GM13977 (cell line): ENCODE results near the gene CMTM2.
A peak's percentile ranks its signal among the peaks of the same experiment; 100 is the strongest.
"Not testable (repeated sequence)": the region's sequence is repeated elsewhere in the genome, so short reads cannot be mapped to it uniquely, and the experiment has no call there.

Experiments used
- DNase-seq: peaks from one replicate; pipeline ENCODE4 v3.0.0; 2012; ENCODE audit warnings: low spot score
- in situ Hi-C: fragments of 300-500 bp; cut with MboI; formaldehyde crosslinking; loops from one replicate; pipeline ENCODE4 v1.12.0; 2022; ENCODE audit warnings: low sequenced_read_pairs, low pct_unique_long_range_greater_than_20kb, mixed read lengths, inconsistent platforms; ENCODE audit not compliant: unreplicated experiment
- TF ChIP-seq, protein P1 (sequence below): IDR thresholded peaks from 2 replicates; pipeline ENCODE4 v1.5.1; 2012; ENCODE audit warnings: mild to moderate bottlenecking, control low read depth; ENCODE audit not compliant: insufficient read depth; ENCODE audit errors: extremely low read depth, missing control alignments

Gene CMTM2

DNA sequence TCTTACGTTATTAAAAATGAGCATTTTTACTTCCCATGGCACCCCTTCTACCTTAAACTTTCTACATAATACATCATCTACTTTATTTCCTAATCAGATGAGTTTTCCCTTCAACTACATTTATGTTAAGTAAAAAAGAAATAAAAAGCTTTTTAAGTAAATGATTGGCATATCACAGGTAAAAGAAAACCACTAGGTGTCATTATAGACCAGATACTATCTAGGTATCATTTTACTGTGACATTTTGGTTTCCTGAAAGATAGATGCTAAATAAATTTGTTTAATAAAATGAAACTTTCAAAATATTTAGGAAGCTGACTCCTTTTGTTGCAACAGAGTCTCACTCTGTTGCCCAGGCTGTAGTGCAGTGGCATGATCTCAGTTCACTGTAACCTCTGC is 16.9 kb upstream of the CMTM2 start:
- no peak for DNase-seq
- TF ChIP-seq, protein P1, sequence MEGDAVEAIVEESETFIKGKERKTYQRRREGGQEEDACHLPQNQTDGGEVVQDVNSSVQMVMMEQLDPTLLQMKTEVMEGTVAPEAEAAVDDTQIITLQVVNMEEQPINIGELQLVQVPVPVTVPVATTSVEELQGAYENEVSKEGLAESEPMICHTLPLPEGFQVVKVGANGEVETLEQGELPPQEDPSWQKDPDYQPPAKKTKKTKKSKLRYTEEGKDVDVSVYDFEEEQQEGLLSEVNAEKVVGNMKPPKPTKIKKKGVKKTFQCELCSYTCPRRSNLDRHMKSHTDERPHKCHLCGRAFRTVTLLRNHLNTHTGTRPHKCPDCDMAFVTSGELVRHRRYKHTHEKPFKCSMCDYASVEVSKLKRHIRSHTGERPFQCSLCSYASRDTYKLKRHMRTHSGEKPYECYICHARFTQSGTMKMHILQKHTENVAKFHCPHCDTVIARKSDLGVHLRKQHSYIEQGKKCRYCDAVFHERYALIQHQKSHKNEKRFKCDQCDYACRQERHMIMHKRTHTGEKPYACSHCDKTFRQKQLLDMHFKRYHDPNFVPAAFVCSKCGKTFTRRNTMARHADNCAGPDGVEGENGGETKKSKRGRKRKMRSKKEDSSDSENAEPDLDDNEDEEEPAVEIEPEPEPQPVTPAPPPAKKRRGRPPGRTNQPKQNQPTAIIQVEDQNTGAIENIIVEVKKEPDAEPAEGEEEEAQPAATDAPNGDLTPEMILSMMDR: peak; percentile 32
- in situ Hi-C loops: no loop called here

- TF ChIP-seq, protein P1: no peak
- no peak for DNase-seq
These were observed 16.3 kb upstream of the CMTM2 start for GRCh38 chr16:66562986-66563385.

DNA sequence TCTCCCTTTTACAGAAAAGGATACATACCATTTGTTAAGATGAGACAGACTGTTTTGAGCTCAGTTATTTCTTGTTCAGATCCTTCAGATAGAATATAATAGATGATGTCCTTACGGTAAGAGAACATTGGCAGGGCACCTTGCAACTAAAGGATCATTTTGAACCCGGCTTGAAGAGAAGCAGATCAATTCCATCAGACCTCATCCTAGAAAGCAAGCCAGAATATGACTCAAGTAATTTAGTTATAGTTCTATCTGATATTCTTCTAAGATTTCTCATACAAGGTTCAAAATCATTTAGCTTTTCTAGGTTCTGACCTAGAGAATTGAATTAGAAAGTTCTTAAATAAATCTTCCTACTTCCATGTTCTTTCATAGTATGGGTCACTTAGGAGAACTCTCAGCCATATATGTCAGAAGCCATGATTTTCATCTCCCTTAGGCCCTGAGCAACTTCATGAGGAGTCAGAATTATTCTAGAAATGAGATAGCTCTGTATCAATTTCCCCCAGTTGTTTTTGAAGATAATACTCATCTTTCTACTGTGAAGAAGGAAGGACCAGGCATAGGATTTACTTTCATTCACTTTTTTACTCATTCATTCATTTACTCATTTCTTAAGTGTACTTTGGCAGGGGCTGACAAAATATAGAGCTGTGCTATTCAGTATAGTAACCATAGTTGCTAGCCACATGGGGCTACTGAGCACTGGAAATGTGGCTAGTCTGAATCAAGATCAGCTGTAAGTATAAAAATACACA is 15.5 kb upstream of the CMTM2 start:
- TF ChIP-seq, protein P1: no peak
- in situ Hi-C loops: no loop called here
- no peak for DNase-seq

More at GRCh38 chr16:66562986-66563385, 16.3 kb upstream of the CMTM2 start:
- in situ Hi-C loops: no loop called here

DNA sequence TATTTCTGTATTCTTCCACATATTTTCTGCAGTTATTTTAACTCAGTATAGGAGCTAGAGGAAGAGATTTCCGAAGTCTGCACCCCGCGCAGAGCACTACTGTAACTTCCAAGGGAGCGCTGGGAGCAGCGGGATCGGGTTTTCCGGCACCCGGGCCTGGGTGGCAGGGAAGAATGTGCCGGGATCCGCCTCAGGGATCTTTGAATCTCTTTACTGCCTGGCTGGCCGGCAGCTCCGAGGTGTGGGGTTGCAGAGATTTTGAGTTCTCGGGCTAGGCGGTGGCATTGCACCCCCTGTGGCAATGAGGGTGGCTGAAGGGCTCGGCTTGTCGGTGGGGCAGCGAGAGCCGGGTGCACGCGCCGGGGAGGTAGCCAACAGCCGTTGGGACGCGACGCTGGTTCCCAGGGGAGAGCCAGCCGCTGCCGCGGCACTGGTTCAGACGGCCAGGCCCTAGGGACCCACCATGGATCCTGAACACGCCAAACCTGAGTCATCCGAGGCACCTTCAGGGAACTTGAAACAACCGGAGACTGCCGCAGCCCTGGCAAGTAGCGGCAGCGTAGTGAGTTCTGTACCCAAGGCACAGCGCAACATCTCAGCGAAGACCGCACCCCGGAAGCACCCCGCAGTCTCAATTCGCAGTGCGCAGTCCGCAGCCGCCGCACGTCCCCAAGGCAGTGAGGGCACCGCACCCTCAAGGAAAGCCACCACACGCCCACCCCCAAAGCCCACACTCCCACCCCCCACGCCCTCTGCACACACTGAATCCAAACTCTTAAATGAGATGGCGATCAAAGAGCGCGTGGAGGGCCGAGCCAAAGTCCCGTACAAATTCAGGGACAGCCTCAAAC is 13.0 kb upstream of the CMTM2 start, which contains the start of gene CMTM1:
Gene CMTM1, plus strand, starts transcription at position 389 of the 851 bp plus-strand sequence. Its CDS starts 75 bp downstream, at position 464.
- TF ChIP-seq, protein P1: no peak
- DNase-seq: no peak
- in situ Hi-C loops: no loop called here

- in situ Hi-C loops, DNase-seq: not testable (repeated sequence)
These were observed 12.0 kb upstream of the CMTM2 start for GRCh38 chr16:66567270-66567669.

DNA sequence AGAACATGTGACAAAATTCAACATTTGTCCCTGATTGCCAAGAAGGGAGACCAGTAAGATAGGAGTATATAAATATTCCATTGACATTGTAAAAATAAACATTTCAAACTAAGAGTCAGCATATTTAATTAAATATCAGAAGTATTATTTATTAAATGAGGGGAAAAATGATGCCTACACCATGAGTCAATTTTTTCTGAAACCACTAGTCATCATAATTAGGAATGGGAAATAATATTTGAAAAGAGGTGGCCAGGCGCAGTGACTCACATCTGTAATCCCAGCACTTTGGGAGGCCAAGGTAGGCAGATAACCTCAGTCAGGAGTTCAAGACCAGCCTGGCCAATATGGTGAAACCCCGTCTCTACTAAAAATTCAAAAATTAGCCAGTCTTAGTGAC is 10.9 kb upstream of the CMTM2 start:
- DNase-seq: no peak
- in situ Hi-C loops: no loop called here
- TF ChIP-seq, protein P1: no peak

DNA sequence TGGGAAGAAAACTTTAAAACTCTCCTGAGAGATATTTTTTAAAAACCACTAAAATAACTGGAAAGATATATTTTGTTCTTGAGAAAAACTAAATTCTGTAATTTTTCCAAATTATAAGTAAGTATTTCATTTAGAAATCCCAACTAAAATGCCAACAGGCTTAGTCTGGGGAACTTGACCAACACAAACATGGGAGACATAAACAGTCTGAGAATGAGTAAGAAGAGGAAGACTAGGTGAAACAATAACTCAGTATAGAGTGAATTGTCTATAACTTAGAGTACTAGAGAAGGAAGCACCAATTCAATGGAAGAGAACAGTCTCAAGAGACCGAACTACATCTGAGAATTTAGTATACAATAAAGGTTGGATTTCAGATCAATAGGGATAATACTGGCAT is 10.1 kb upstream of the CMTM2 start:
- no peak for DNase-seq
- in situ Hi-C loops: no loop called here

More for the DNA sequence above, 10.1 kb upstream of the CMTM2 start:
- TF ChIP-seq, protein P1: no peak
